ENCODE results near the gene CCNDBP1.

- TF ChIP-seq EZH2 (IDR thresholded peaks at IDR 0.05) (no peak), POLR2AphosphoS5 (IDR thresholded peaks at IDR 0.05; ENCODE audit: borderline replicate concordance, low read depth, low read length) (no peak), FOXP2 (optimal IDR thresholded peaks at IDR 0.05; ENCODE audit: control extremely low read depth, extremely low read length, insufficient read depth) (no peak)
Measured at GRCh38 chr15:43218908-43219706, 33.9 kb downstream of the CCNDBP1 start.
